ENCODE data around the gene PRRX2.
"Not testable (repeated sequence)": the region's sequence is repeated elsewhere in the genome, so short reads cannot be mapped to it uniquely, and the experiment has no call there.

DNA sequence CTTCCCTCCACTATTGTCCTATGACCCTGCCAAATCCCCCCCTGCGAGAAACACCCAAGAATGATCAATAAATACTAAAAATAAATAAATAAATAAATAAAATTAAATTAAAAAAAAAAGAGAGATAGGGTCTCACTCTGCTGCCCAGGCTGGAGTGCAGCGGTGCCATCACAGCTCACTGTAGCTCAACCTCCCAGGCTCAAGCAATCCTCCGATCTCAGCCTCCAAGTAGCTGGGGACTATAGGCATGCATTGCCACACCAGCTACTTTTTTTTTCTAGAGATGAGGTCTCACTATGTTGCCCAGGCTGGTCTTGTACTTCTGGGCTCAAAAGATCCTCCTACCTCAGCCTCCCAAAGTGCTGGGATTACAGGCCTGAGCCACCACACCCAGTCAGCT lies 3.2 kb upstream of the PRRX2 start:
- TF ChIP-seq, protein P1, sequence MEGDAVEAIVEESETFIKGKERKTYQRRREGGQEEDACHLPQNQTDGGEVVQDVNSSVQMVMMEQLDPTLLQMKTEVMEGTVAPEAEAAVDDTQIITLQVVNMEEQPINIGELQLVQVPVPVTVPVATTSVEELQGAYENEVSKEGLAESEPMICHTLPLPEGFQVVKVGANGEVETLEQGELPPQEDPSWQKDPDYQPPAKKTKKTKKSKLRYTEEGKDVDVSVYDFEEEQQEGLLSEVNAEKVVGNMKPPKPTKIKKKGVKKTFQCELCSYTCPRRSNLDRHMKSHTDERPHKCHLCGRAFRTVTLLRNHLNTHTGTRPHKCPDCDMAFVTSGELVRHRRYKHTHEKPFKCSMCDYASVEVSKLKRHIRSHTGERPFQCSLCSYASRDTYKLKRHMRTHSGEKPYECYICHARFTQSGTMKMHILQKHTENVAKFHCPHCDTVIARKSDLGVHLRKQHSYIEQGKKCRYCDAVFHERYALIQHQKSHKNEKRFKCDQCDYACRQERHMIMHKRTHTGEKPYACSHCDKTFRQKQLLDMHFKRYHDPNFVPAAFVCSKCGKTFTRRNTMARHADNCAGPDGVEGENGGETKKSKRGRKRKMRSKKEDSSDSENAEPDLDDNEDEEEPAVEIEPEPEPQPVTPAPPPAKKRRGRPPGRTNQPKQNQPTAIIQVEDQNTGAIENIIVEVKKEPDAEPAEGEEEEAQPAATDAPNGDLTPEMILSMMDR (IDR thresholded peaks at IDR 0.05; ENCODE audit: low read depth, low read length): not testable (repeated sequence)
- TF ChIP-seq EZH2phosphoT487 (IDR thresholded peaks at IDR 0.05; ENCODE audit: low read depth): not testable (repeated sequence)
